Amniotic epithelial cell (primary cell): ENCODE results near the gene ADAMTS1.
"Not testable (repeated sequence)": the region's sequence is repeated elsewhere in the genome, so short reads cannot be mapped to it uniquely, and the experiment has no call there.

Experiments
- DNase-seq: peaks from one replicate; pipeline ENCODE4 v3.0.0-alpha.2; 2010; ENCODE audit warnings: low read depth

The ADAMTS1 gene

DNA sequence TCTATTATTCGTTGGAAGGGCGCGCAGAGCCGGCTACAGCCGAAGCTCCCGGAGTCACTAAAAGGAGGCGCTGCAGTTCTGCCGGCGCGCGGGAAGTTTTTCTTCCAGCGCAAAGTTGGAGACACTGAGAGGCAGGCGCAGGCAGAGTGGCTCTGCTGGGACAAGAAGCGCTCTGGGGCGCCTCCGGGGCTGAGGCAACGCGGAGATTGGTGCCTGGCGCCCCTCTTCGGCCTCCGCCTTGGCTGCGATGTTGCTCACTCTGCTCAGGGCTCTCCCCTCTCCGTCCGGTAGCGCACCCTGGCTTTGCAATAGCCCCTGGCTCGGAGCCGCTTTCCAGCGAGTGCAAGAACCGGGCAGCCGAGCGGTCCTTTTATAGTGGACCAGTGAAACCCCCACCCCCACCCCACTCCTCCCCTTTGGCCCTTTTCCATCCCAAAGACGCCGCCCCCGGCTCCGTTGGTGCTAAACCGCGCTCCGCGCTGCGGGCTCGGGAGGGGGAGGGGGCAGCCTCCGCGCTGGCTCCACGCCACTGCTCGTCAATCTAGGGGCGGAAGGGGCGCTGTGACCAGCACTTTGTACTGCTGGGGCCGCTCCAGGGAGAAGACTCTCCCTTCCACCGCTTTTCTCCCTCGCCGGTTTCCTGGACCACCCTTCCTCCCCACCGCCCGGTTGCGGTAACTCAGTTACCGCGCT, at the start of gene ADAMTS1:
Gene ADAMTS1, minus strand, starts transcription at position 344 of the 693 bp plus-strand sequence. CDS start 455 bp downstream, outside the sequence.
- peak; percentile 85 for DNase-seq

DNA sequence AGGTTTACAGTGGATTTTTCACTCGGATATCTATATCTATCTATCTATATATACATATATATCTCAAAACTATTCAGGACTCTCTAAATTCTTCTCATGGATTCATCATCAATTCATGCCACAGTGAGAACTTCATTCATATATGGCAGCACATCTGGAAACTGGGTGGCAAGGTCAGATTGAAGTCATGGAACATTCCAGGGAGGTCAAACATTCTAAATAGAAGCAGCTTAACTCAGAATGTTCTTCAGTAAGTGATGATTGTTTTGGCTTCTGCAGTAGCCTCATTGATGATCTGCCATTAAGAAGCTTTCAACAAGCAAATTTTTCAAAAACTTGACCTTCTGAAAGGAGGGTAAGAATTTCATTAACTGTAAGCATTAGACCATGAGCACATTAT, 46.9 kb upstream of the ADAMTS1 start:
- DNase-seq = no peak

DNA sequence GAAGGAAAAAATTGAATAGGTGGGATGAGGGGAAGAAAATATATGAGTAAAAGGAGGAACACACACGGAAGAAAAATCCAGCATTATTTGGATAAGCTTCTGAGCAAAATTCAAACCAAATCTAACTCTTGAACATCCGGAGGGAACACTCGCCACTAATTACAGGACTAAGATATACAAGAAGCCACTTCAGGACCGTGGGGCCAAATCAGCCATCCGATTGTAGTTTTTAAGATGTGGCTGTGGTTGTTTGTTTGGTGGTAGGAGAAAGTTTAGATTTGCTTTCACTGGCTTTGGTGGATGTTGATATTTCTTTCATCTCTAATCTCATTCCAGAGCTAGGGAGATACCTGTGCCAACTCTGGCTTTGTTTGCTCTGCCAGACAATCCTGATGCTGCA, 43.7 kb upstream of the ADAMTS1 start:
- no peak for DNase-seq

DNA sequence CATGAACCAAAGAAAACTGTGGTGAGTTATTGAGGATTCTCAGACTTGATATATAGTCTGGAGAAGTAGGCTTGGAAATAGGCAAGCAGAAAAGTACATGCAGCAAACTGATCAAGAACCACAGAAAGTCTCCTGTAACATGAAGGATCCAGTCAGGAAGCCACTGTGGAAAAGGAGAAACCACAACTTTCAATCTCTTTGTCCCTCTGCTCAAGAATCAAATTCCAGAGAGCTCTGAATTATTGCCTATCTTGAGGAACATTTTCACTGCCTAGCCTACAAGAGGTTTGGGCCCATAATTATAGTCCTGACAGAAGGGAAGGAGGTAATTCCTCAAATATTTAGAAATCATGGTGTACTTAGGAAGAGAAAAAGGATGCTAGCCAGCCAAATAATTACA, 43.0 kb upstream of the ADAMTS1 start:
- DNase-seq = peak; percentile 41

DNA sequence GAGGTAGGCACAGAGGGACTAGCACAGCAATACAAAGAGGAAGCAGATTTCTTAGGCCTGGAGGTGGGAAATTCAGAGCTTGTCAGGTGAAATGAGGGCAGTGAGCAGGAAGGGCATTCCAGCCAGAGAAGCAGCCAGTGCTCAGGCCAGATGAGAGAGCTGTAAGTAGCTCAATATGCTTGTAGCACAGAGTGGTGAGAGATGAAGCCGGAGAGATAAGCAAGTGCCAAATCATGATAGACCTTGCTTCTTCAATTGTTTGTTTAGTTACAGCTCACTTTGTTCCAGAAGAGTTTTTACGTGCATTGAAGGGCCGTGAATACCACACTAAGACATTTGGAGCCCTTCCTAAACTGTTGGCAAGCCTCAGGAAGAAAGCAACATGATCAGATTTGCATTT, 42.0 kb upstream of the ADAMTS1 start:
- DNase-seq = peak; percentile 54

DNA sequence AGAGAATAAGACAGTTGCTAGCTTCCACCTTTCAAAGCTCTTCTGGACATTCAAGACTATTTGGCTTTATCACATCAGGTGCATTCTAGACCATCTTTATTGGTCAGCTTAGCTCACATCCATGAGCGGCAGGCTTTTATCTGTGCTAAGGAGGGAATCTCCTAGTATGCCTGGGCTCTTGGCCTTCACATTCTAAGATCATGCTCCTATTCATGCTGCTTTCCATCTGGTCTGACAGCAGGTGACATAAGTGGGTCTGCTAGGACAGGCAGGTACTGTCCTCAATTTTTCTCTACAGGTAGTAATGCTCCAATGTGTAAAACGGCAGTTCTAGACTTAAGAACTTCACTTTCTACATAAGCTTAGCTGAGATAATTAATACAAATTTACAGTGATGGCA, 39.2 kb upstream of the ADAMTS1 start:
- DNase-seq = no peak

DNA sequence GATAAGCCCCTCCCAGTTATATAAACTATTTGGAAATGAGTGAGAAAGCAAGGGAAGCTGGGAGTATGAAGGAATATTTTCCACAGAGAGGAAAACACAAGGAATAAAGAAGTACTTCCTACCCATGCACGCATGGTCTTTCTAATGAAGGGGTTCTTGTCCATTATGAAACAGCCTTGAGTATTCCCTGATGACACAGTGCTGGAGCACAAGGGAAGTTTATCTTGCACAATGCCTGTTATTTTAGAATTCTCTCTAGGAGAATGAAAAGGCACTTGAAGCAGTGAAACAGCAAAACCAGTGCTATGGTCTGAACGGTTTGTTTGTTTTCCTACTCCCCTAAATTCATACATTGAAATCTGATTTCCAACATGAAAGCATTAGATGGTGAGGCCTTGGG, 38.6 kb upstream of the ADAMTS1 start:
- DNase-seq = peak; percentile 40

DNA sequence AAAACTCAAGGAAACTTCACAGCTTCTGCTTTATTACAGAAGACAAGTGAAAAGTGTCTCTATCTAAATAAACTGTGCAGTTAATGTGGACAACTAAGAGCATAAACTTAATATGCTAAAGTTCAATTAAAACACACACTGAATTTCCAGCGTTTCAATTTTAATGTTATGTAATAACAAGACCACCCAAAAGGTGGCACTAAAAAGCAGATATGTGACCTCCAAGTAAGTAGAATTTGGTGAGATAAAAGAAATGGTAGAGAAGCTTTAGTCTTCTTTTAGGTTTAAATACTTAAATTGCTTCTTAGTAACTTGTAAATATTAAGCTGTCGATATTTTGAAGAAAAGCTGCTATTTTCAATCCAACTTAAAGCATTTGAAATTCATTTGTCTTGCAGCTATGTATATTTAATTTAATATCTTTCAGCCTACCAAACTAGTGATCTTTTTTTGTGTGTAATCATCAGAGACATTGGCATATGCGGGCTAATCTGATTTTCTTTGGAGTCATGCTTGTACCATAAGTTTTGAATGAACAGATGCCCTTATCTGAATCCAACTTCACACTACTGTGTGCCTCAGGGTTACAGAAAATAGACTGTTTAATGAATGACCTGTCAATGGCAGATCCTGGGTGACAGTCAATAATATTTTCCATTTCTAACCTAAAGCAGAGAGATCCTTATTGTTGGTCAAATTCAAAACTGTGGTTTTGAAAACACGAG, 36.5 kb upstream of the ADAMTS1 start:
- peak; percentile 46 for DNase-seq

DNA sequence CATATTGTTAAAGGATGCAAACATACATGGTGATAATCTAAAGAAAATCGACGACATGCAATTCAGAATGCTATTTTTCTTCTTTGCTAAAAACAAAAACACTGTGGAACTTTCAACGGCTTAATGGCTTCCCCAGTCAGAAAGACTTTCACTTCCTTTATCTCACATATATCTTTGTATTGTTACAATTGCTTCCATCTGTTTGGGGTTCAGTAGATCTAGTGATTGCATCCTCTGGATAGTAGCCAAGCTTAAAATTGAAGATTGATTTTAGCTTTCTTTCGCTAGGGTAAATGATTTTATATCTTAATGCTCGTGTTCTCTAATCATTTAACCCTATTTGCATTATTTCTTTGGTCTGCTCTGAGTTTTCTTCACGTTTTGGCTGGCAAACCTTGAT, 31.8 kb upstream of the ADAMTS1 start:
- no peak for DNase-seq

DNA sequence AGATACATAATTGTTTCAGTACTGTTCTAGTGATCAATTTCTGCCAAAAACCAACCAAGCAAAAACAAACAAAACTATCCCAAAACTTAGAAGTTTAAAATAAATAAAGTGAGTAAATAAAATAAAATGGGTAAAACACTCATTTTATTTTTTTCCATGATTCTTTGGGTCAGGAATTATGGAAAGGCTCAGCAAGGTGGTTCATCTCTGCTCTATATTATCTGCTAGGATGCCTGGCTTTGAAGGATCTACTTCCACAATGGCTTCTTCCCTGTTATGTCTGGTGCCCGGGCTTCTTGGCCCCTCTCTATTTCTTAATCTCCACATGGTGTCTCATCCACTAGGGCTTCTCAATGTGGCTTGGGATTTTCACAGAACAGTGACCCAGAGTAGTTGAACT, 29.1 kb upstream of the ADAMTS1 start:
- DNase-seq = no peak

DNA sequence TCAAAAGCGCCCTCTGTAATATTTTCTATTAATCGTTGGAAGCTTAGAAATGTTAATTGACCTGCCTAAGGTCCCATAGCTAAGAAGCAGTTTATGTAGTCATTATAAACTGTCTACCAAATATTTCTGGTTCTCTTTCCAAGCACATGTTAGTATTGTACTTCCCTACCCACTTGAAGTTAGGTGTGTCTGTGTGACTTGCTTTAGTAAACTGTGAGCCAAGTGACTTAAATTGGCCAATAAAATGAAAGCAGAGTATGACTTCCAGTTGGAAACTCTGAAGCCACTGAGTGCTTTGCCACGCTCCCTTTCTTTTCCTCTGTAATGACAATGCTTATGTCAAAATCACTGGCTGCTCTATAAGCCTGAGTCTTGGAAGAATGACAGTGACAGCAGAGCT, 20.6 kb upstream of the ADAMTS1 start:
- DNase-seq = no peak

DNA sequence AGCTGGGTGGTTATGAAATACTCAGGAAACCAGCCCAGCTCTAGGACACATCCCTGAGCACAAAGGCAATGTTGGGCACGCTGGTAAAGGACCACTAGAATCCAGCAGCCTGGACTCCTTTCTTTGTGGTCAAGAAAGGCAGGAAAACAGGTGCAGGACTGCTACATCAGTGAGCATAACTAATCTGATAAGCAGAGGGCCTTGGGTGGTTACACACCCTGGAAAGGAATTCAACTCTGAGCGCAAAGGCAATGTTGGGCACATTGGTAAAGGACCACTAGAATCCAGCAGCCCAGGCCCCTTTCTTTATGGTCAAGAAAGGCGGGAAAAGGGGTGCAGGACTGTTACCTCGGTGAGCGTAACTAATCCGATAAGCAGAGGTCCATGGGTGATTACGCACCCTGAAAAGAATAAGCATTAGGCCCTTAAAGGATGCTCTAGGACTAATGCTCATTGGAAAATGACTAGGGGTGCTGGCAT, 11.7 kb upstream of the ADAMTS1 start:
- not testable (repeated sequence) for DNase-seq

DNA sequence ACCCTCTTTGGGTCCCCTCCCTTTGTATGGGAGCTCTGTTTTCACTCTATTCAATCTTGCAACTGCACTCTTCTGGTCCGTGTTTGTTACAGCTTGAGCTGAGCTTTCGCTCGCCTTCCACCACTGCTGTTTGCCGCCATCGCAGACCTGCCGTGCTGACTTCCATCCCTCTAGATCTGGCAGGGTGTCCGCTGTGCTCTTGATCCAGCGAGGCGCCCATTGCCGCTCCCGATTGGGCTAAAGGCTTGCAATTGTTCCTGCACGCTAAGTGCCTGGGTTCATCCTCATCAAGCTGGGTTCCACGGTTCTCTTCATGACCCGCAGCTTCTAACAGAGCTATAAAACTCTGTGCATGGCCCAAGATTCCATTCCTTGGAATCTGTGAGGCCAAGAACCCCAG, 9.5 kb upstream of the ADAMTS1 start:
- DNase-seq = not testable (repeated sequence)

DNA sequence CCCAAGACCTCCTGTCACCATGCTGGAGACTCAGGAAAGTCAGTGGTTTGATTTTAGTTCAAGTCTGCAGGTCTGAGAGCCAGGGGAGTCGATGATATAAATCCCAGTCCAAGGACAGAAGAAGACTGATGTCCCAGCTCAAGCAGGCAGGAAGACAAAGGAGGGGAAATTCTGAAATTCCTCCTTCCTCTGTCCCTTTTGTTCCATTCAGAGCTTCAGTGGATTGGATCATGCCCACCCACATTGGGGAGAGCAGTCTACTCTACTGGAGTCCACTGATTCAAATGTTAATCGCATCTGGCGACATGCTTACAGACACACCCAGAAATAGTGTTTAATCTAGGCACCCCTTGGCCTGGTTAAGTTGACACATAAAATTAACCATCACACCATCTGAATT, 7.2 kb upstream of the ADAMTS1 start:
- no peak for DNase-seq

DNA sequence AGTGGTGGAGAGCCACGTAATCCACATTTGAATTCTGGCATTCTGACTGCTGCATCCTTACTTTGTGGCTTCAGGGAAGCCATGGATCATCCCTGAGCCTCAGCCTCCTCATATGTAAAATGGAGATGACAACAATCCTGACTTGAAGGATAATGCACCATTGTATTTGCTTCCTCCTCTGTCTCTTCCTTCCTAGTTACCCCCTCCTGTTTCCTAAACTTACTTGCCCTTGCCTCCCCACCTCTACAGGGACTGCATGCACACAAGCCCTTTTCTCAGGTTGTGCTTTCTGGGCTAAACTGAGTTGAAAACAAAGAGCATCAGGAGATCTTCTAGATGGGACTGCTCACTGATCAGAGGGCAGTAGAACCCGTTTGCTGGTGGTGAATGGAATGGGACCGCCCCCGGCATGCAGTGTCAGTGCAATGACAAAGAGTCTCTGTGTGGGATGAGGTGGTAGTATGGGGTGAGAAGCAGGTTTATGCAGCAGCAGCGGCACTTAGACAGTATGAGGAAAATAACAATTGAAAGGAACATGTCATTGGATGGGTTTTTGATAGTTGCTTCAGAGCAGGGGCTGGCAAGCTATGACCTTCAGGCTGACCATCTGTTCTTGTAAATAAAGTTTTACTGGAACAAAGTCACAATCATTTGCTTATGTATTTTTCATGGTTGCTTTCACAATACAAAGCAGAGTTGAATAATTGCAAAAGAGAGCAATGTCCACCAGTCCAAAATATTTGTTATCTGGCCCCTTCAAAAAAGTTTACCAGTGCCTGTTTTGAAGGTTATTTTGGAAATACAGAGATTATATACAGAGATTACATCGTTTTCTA, 6.1 kb upstream of the ADAMTS1 start:
- no peak for DNase-seq

DNA sequence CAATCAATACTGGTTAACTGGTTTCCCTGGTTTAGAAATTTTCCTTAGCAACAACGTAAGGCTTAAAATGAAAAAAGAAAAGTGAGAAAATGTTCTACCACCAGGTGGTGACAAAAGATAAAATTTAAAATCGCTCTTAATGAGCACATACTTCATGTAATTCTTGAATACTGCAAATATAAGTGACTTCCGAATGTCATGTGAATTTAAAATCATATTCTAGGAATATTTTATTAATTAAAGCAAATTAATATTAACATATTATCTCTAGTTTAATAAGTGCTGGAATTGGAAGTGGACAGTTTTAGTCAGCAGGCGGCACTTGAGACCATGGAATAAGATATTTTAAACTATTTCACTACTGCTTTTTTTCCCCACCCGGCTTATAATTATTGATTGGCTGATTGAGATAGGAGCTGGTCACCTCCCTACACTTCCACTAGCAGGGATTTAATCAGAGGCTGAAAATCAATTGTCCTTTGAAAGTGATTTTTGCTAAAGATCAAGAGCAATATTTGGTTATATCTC, 5.0 kb upstream of the ADAMTS1 start:
- DNase-seq = peak; percentile 52

DNA sequence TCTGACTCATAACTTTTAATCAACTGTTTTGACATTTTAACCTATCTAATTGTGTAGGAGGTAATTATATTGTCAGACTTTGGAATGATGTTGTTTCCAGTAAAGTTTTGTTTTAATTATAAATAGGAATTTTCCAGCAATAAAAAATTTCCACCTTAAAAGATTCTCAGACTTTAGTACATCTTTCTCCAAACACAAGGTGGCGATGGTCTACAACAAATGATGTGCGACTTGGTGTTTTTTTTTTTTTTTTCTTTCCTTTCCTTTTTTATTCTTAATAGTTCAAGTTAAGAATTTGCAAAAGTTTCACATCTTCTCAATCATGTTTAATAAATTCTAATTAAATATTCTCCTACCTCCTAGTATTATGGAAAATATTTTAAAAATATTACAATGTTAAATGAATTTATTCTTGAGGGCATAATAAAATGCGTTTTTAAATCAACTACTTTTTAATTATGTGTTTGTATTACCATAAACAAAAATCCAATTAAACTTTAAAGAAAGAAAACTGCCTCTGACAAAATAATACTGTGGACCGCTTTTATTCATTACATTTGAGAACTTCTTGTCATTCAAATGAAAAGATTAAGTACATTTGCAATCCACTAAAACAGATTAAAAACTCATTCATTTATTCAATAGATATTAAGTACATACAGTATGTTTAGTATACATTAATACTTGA, 4.4 kb upstream of the ADAMTS1 start:
- DNase-seq = peak; percentile 66

DNA sequence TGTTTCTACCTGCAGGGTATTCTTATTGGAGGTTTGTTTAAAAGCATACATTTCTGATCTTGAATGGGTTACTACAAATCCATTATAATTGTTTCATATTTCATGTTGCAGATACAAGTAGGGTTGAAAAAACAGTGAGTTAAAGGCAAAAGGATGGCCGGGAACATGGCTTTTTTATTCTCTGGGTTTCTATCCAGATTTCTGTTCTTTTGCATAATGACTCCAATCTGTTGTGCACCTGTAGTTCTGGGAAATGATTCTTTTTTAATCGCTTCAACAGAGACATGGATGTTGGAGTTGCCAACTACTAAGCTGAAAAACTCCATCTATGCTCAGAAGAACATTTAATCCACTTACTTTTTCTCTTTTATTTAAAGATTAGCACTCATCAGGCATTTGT, 2.7 kb upstream of the ADAMTS1 start:
- no peak for DNase-seq

DNA sequence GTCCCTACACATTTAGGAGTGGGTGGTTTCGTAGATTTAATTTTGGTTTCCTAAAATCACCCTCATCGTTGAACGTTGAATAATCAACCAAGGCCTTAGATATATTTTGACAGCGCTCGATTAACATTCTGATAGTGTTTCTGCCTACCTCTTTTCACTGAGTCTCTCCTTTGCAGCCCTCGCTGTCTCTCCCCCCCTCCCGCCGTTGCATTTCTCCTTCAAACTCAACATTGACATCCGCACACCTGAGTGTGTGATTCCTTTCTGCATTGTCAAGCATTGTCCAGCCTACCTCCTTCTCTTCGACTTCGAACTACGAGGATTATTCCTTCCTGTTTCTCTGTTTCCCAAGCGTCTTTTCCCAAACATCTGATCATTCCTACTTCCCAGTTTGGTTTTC, 1.8 kb upstream of the ADAMTS1 start:
- DNase-seq = no peak

DNA sequence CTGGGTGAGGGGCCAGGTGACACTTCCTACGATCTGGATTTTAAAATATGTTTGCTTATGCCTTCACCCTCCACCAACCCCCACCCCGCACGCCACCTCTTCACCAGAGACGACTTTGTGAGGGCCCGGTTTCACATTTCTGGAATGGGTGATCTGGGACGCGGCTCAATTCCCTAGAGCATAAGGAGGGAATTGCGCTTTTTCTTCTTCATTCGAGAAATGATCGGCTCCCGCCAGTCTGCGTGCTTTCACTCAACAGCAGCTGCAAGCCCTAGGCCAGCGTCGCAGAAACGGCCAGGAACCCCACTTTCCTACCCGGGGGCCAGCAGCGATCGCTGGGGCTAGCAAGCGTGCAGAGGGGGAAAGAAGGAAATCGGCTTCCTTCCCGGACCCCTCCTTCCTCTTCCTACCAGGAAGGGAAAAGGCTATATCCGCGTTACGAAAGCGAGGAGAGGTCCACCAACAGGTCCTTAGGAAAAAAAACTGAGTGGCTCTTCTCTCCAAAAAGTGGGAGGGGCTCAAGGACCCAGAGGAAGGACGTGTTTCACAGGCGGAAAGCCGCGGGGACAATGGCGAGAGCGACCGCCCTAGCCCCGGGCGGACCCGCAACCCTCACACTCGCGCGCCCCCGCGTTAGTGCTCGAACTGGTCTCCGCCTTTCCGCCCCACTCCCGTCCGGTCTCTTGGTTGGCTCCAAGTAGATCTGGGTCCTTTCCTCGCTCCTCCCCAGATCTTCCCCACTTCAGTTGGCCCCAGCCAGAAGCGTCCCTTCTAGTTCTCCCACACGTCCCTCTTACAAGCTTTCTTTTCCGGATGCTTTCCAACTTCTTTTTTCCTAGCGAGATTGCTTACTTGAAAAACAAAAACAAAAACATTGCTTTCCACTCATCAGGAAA, 1.1 kb upstream of the ADAMTS1 start:
- DNase-seq = peak; percentile 74

DNA sequence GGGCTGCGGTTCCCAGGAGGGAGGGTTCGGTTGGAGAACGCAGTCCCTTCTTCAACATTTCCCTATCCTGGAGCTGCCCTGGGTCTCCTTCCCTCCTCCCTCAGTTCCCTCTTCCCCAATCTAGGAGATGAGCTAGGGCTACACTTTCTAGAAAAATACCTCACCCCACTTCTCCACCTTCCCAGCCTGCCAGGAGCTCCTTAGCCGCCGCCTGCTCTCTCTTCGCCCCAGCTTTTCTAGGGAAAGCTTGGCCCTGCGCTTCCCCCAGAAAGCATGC, 488 bp upstream of the ADAMTS1 start:
- peak; percentile 30 for DNase-seq
